ENCODE measurements around the gene DOP1B.
"Not testable (repeated sequence)": the region's sequence is repeated elsewhere in the genome, so short reads cannot be mapped to it uniquely, and the experiment has no call there.

DNA sequence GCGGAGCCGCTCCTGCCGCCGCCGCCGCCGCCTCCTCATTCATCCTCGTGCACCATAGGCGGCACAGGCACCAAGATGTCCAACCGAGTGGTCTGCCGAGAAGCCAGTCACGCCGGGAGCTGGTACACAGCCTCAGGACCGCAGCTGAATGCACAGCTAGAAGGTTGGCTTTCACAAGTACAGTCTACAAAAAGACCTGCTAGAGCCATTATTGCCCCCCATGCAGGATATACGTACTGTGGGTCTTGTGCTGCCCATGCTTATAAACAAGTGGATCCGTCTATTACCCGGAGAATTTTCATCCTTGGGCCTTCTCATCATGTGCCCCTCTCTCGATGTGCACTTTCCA lies 26.2 kb upstream of the DOP1B start:
- TF ChIP-seq, protein P1, sequence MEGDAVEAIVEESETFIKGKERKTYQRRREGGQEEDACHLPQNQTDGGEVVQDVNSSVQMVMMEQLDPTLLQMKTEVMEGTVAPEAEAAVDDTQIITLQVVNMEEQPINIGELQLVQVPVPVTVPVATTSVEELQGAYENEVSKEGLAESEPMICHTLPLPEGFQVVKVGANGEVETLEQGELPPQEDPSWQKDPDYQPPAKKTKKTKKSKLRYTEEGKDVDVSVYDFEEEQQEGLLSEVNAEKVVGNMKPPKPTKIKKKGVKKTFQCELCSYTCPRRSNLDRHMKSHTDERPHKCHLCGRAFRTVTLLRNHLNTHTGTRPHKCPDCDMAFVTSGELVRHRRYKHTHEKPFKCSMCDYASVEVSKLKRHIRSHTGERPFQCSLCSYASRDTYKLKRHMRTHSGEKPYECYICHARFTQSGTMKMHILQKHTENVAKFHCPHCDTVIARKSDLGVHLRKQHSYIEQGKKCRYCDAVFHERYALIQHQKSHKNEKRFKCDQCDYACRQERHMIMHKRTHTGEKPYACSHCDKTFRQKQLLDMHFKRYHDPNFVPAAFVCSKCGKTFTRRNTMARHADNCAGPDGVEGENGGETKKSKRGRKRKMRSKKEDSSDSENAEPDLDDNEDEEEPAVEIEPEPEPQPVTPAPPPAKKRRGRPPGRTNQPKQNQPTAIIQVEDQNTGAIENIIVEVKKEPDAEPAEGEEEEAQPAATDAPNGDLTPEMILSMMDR (IDR thresholded peaks at IDR 0.05) = not testable (repeated sequence)
- not testable (repeated sequence) for TF ChIP-seq POLR2A (IDR thresholded peaks at IDR 0.05)

All from lower leg skin (tissue), 3 donors.